ENCODE results near the gene GATA5. TPM values are rescaled to one million over a fixed set of nuclear protein-coding genes. Genes with fewer than 3 reads are reported as not detected.

Gene GATA5
- total RNA-seq, 1 donor from 2014 or later: not detected

DNA sequence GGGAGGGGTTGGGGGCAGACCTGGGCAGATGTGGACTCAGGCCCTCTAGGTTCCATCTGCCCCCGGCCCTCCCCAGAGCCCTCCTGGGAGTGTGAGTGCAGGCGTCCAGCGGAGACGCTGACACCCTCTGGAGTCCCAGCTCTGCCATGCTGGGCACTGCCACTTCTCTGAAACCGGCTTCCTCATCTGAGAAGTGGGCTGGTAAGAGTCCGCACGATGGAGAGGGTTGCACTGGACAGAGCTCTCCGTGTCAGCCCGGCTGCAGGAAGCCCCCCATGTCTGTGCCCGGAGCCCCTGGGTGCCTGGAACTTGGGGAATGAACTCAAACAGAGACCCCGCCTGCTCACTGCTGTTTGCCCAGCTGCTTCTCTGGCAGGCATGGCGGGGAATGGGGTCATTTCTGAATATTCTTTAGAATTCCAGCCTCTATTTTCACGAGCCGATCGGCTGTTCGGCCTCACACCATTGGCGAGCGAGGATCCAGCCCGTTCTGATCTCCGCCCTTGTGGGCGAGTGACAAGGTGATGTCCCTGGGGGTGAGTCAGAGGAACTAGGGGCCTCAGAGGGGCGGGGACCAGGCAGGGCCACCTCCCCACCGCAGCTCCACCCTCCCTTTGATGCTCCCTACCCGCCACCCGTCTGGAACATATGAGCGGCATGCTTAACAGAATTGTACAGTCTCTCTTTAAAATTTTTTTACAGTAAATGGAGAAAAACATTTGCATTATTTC is 47.8 kb upstream of the GATA5 start:
- Histone ChIP-seq H4K20me1 (ENCODE audit: insufficient read depth, low read length) (no peaks in the 10 kb centered on the region), H3K27me3 (ENCODE audit: insufficient read depth, low read length) (peaks cover 8% of the 10 kb centered on the region), H3K4me1 (ENCODE audit: insufficient read depth, low read length) (no peaks in the 10 kb centered on the region), H3K9me3 (ENCODE audit: insufficient read depth, low read depth, low read length) (no peaks in the 10 kb centered on the region), H3K9ac (ENCODE audit: low read length) (no peak overlapping the region), H2AFZ (ENCODE audit: low read depth, low read length) (no peak overlapping the region), H3K36me3 (ENCODE audit: insufficient read depth, low read length) (no peaks in the 10 kb centered on the region), H3K27ac (ENCODE audit: low read depth, low read length) (no peak overlapping the region), H3K4me3 (ENCODE audit: insufficient read depth, low read depth, low read length) (no peak overlapping the region), H3K79me2 (ENCODE audit: insufficient read depth, low read length) (no peaks in the 10 kb centered on the region), H3K4me2 (ENCODE audit: low read length) (no peak overlapping the region)
- H3K9me3 Mint-ChIP-seq (ENCODE audit: unreplicated experiment): no peaks in the 10 kb centered on the region
- TF ChIP-seq EZH2 (IDR thresholded peaks at IDR 0.05; ENCODE audit: insufficient read depth, low read length): no peak
- TF ChIP-seq, protein P1, sequence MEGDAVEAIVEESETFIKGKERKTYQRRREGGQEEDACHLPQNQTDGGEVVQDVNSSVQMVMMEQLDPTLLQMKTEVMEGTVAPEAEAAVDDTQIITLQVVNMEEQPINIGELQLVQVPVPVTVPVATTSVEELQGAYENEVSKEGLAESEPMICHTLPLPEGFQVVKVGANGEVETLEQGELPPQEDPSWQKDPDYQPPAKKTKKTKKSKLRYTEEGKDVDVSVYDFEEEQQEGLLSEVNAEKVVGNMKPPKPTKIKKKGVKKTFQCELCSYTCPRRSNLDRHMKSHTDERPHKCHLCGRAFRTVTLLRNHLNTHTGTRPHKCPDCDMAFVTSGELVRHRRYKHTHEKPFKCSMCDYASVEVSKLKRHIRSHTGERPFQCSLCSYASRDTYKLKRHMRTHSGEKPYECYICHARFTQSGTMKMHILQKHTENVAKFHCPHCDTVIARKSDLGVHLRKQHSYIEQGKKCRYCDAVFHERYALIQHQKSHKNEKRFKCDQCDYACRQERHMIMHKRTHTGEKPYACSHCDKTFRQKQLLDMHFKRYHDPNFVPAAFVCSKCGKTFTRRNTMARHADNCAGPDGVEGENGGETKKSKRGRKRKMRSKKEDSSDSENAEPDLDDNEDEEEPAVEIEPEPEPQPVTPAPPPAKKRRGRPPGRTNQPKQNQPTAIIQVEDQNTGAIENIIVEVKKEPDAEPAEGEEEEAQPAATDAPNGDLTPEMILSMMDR (IDR thresholded peaks at IDR 0.05; ENCODE audit: insufficient read depth, low read depth, low read length): no peak
- peaks cover 6% of the 10 kb centered on the region for H3K4me1 Mint-ChIP-seq (ENCODE audit: low read depth, unreplicated experiment)
- FAIRE-seq (no peak), DNase-seq (ENCODE audit: low read depth) (no peak)
- peaks cover 27% of the 10 kb centered on the region for H3K27me3 Mint-ChIP-seq (ENCODE audit: low read depth, unreplicated experiment)
- no peak overlapping the region for H3K4me3 Mint-ChIP-seq (ENCODE audit: unreplicated experiment)
- no peak overlapping the region for H3K27ac Mint-ChIP-seq (ENCODE audit: unreplicated experiment)
- no peaks in the 10 kb centered on the region for H3K36me3 Mint-ChIP-seq (ENCODE audit: low read depth, unreplicated experiment)

DNA sequence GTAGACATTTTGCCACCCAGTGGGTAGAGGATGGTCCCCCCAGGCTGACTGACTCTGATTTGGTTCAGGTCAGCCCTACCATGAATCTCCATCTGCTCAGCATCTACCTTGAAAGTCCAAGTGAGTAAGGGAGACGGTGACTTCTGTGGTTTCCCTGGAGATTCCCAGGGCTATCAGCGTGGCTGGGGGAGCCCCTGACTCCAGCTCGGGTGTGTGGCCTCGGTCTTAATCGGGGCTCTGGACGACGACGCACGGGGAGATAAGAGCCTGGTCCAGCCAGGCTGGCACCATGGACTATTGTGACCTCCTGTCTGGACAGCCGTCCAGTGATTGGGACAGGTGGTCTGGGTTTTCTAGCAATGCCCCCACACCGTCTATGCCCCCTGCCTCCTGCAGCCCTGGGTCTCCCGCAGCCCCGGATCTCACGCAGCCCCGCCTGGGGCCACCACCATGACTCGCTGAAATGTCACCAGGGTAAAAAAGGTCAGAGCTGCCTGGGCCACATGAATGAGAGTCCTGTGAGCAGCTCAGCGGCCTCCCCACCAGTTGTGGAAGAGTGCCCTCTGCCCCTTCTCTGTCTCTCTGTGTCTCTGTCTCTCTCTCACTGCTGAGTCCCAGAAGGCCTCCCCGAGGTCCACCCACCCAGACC is 47.1 kb upstream of the GATA5 start:
- Histone ChIP-seq H3K4me1 (ENCODE audit: insufficient read depth, low read length) (no peaks in the 10 kb centered on the region), H3K4me2 (ENCODE audit: low read length) (no peak overlapping the region), H3K79me2 (ENCODE audit: insufficient read depth, low read length) (no peaks in the 10 kb centered on the region), H4K20me1 (ENCODE audit: insufficient read depth, low read length) (no peaks in the 10 kb centered on the region), H2AFZ (ENCODE audit: low read depth, low read length) (no peak overlapping the region), H3K27ac (ENCODE audit: low read depth, low read length) (no peak overlapping the region), H3K4me3 (ENCODE audit: insufficient read depth, low read depth, low read length) (no peak overlapping the region), H3K36me3 (ENCODE audit: insufficient read depth, low read length) (no peaks in the 10 kb centered on the region), H3K9ac (ENCODE audit: low read length) (no peak overlapping the region), H3K9me3 (ENCODE audit: insufficient read depth, low read depth, low read length) (no peaks in the 10 kb centered on the region), H3K27me3 (ENCODE audit: insufficient read depth, low read length) (peaks cover 8% of the 10 kb centered on the region)
- Mint-ChIP-seq H3K27me3 (ENCODE audit: low read depth, unreplicated experiment) (peaks cover 26% of the 10 kb centered on the region), H3K4me3 (ENCODE audit: unreplicated experiment) (no peak overlapping the region), H3K4me1 (ENCODE audit: low read depth, unreplicated experiment) (peaks cover 6% of the 10 kb centered on the region), H3K9me3 (ENCODE audit: unreplicated experiment) (no peaks in the 10 kb centered on the region), H3K27ac (ENCODE audit: unreplicated experiment) (no peak overlapping the region), H3K36me3 (ENCODE audit: low read depth, unreplicated experiment) (no peaks in the 10 kb centered on the region)
- DNase-seq (ENCODE audit: low read depth) (no peak), FAIRE-seq (no peak)
- no peak for TF ChIP-seq EZH2 (IDR thresholded peaks at IDR 0.05; ENCODE audit: insufficient read depth, low read length)
- TF ChIP-seq, protein P1 (IDR thresholded peaks at IDR 0.05; ENCODE audit: insufficient read depth, low read depth, low read length): no peak

DNA sequence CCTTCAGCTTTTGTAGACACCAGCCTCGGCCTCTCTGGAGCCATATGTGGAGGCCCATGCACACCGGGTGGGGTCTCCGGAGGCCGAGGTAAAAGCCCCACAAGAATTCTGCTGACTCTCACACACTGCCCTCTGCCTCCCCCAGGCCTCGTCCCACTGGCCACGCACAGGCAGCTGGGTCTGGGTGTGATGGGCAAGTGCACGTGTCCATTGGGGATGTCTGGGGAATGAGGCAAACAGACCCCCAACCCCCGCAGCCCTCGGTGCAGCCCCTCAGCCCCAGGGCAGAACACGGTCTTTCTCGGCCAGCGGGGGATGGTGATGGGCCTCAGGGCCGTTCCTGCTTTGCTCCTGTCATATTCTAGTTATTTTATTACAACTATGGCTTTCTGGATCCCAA is 44.0 kb upstream of the GATA5 start:
- Histone ChIP-seq H3K9me3 (ENCODE audit: insufficient read depth, low read depth, low read length) (no peaks in the 10 kb centered on the region), H3K27ac (ENCODE audit: low read depth, low read length) (no peak overlapping the region), H2AFZ (ENCODE audit: low read depth, low read length) (no peak overlapping the region), H3K4me3 (ENCODE audit: insufficient read depth, low read depth, low read length) (no peak overlapping the region), H3K9ac (ENCODE audit: low read length) (no peak overlapping the region), H3K4me2 (ENCODE audit: low read length) (no peak overlapping the region), H3K27me3 (ENCODE audit: insufficient read depth, low read length) (peaks cover 3% of the 10 kb centered on the region), H3K79me2 (ENCODE audit: insufficient read depth, low read length) (no peaks in the 10 kb centered on the region), H3K4me1 (ENCODE audit: insufficient read depth, low read length) (no peaks in the 10 kb centered on the region), H3K36me3 (ENCODE audit: insufficient read depth, low read length) (no peaks in the 10 kb centered on the region), H4K20me1 (ENCODE audit: insufficient read depth, low read length) (no peaks in the 10 kb centered on the region)
- FAIRE-seq: no peak
- H3K27me3 Mint-ChIP-seq (ENCODE audit: low read depth, unreplicated experiment): peaks cover 36% of the 10 kb centered on the region
- H3K9me3 Mint-ChIP-seq (ENCODE audit: unreplicated experiment): no peaks in the 10 kb centered on the region
- no peaks in the 10 kb centered on the region for H3K36me3 Mint-ChIP-seq (ENCODE audit: low read depth, unreplicated experiment)
- H3K27ac Mint-ChIP-seq (ENCODE audit: unreplicated experiment): no peak overlapping the region
- TF ChIP-seq EZH2 (IDR thresholded peaks at IDR 0.05; ENCODE audit: insufficient read depth, low read length): no peak
- TF ChIP-seq, protein P1 (IDR thresholded peaks at IDR 0.05; ENCODE audit: insufficient read depth, low read depth, low read length): no peak
- H3K4me1 Mint-ChIP-seq (ENCODE audit: low read depth, unreplicated experiment): peaks cover 6% of the 10 kb centered on the region
- no peak for DNase-seq (ENCODE audit: low read depth)
- H3K4me3 Mint-ChIP-seq (ENCODE audit: unreplicated experiment): no peak overlapping the region
